ENCODE measurements around the gene CBY1. TPM values are rescaled to one million over a fixed set of nuclear protein-coding genes. Genes with fewer than 3 reads are reported as not detected.

The CBY1 gene
- total RNA-seq, result 17.5 and 21.0 TPM in 2 replicates

GRCh38 chr22:38656256-38657044 is at the start of gene CBY1, which contains the start of gene FAM227A:
Gene CBY1 (plus strand): TSS chr22:38656638. CDS start chr22:38668055, 11,417 bp downstream.
Gene FAM227A (minus strand): TSS chr22:38656392. CDS start chr22:38650168, 6,224 bp downstream.

GRCh38 chr22:38681582-38682335 is 25.3 kb downstream of the CBY1 start, which contains the start of gene TOMM22:
Gene TOMM22 (plus strand): TSS chr22:38681957. CDS start chr22:38681979, 22 bp downstream.

GRCh38 chr22:38700789-38701628 is 44.6 kb downstream of the CBY1 start, which contains the start of gene JOSD1:
Gene JOSD1 (minus strand): TSS chr22:38700943. CDS start chr22:38699987, 956 bp downstream.

GRCh38 chr22:38705235-38706100 is 49.0 kb downstream of the CBY1 start, which contains the start of gene GTPBP1:
Gene GTPBP1 (plus strand): TSS chr22:38705944. CDS start chr22:38705956, 12 bp downstream.

Other genes with a start within 250 kb of the CBY1 start
- not detected in 2 replicates for gene KCNJ4, start 201.4 kb upstream of the CBY1 start, total RNA-seq
- 78.1 and 98.8 TPM in 2 replicates for gene KDELR3, start 188.5 kb upstream of the CBY1 start, total RNA-seq
- gene DDX17, start 150.3 kb upstream of the CBY1 start, total RNA-seq, result 412 and 413 TPM in 2 replicates
- 6.5 and 7.2 TPM in 2 replicates for gene DMC1, start 86.5 kb upstream of the CBY1 start, total RNA-seq
- gene FAM227A, start 246 bp upstream of the CBY1 start, total RNA-seq, result 1.3 and 2.4 TPM in 2 replicates
- gene TOMM22, start 25.3 kb downstream of the CBY1 start, total RNA-seq, result 78.7 and 90.2 TPM in 2 replicates
- 66.7 and 68.0 TPM in 2 replicates for gene JOSD1, start 44.3 kb downstream of the CBY1 start, total RNA-seq
- 33.7 and 41.6 TPM in 2 replicates for gene GTPBP1, start 49.3 kb downstream of the CBY1 start, total RNA-seq
- gene SUN2, start 99.4 kb downstream of the CBY1 start, total RNA-seq, result 93.1 and 145 TPM in 2 replicates
- gene DNAL4, start 137.5 kb downstream of the CBY1 start, total RNA-seq, result 13.1 and 19.4 TPM in 2 replicates
- 2.0 and 4.6 TPM in 2 replicates for gene NPTXR, start 187.4 kb downstream of the CBY1 start, total RNA-seq
- 44.0 and 50.2 TPM in 2 replicates for gene CBX6, start 215.6 kb downstream of the CBY1 start, total RNA-seq

Measured in uterine smooth muscle cell (primary cell).